ENCODE data around the gene RNF114.
"Not testable (repeated sequence)": the region's sequence is repeated elsewhere in the genome, so short reads cannot be mapped to it uniquely, and the experiment has no call there.

Gene RNF114

GRCh38 chr20:49894073-49894470 is 42.1 kb upstream of the RNF114 start:
- DNase-seq (ENCODE audit: low read depth), result no peak
- TF ChIP-seq CTCF (IDR thresholded peaks at IDR 0.05; ENCODE audit: control insufficient read depth, extremely low read depth, insufficient read depth), result no peak
- no peak overlapping the region for H3K4me3 ChIP-seq (ENCODE audit: low read depth, low read length)

- not testable (repeated sequence) for H3K4me3 ChIP-seq (ENCODE audit: low read depth, low read length)
- DNase-seq (ENCODE audit: low read depth), result peak; percentile 93
Observed at GRCh38 chr20:49895474-49896093, 40.6 kb upstream of the RNF114 start.

GRCh38 chr20:49896204-49896603 is 40.0 kb upstream of the RNF114 start:
- TF ChIP-seq CTCF (IDR thresholded peaks at IDR 0.05; ENCODE audit: control insufficient read depth, extremely low read depth, insufficient read depth), result no peak
- no peak overlapping the region for H3K4me3 ChIP-seq (ENCODE audit: low read depth, low read length)
- DNase-seq (ENCODE audit: low read depth), result peak; percentile 75

GRCh38 chr20:49899541-49900383 is 36.4 kb upstream of the RNF114 start:
- TF ChIP-seq CTCF (IDR thresholded peaks at IDR 0.05; ENCODE audit: control insufficient read depth, extremely low read depth, insufficient read depth), result no peak
- H3K4me3 ChIP-seq (ENCODE audit: low read depth, low read length), result no peak overlapping the region
- DNase-seq (ENCODE audit: low read depth), result peak; percentile 98

GRCh38 chr20:49901588-49901987 is 34.6 kb upstream of the RNF114 start:
- peak; percentile 71 for DNase-seq (ENCODE audit: low read depth)
- no peak for TF ChIP-seq CTCF (IDR thresholded peaks at IDR 0.05; ENCODE audit: control insufficient read depth, extremely low read depth, insufficient read depth)
- no peak overlapping the region for H3K4me3 ChIP-seq (ENCODE audit: low read depth, low read length)

GRCh38 chr20:49904440-49905214 is 31.6 kb upstream of the RNF114 start:
- no peak for DNase-seq (ENCODE audit: low read depth)
- no peak for TF ChIP-seq CTCF (IDR thresholded peaks at IDR 0.05; ENCODE audit: control insufficient read depth, extremely low read depth, insufficient read depth)
- H3K4me3 ChIP-seq (ENCODE audit: low read depth, low read length), result no peak overlapping the region
